ENCODE results near the gene DEFB124. TPM values are rescaled to one million over a fixed set of nuclear protein-coding genes. Genes with fewer than 3 reads are reported as not detected.
"Not testable (repeated sequence)": the region's sequence is repeated elsewhere in the genome, so short reads cannot be mapped to it uniquely, and the experiment has no call there.

The DEFB124 gene
- total and polyA plus RNA-seq, 9 donors: 0.41 to 1.7 (median 1.2) TPM; not detected in 1

DNA sequence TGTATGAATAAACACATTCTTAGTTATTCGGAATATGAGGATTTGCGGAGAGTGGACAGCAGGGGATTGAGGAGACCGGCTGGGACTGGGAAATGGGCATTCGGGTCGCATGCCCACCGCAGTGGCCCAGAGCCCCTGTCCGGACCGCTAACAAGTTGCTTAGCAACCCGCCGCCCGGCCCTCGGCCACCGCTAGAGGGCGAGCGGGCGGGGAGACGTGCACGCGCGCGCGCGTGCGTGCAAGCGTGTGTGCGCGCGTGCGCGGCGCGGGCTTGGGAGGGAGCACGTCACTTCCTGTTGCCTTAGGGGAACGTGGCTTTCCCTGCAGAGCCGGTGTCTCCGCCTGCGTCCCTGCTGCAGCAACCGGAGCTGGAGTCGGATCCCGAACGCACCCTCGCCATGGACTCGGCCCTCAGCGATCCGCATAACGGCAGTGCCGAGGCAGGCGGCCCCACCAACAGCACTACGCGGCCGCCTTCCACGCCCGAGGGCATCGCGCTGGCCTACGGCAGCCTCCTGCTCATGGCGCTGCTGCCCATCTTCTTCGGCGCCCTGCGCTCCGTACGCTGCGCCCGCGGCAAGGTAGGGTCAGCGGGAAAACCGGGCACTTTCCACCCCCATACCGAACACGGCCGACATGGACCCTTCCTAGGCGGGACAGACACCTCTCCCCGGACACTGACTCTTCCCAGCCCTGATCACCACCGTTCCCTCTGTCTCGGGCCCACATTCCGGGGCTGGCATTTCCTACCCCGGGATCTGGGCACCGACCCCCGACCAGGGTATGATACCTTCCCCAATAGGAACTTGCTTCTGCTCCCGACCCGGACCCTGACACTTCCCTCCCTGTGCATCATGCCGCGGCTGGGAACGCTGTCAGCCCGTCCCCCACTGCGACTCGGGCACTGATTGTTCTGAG is 39.5 kb upstream of the DEFB124 start, which contains the start of gene HM13:
Gene HM13 (plus strand): TSS at position 289 of the 918 bp plus-strand sequence. CDS start 110 bp downstream, at position 399.
- H3K27ac ChIP-seq (ENCODE audit: low read length): peak within 1 kb of the TSS; percentile 83
- no peaks in the 10 kb centered on the region for H3K27me3 ChIP-seq (ENCODE audit: control insufficient read depth, insufficient read depth, low read length)
- peaks cover 21% of the 10 kb centered on the region for H3K36me3 ChIP-seq (ENCODE audit: control insufficient read depth, insufficient read depth, low read length)
- H3K4me1 ChIP-seq (ENCODE audit: control insufficient read depth, insufficient read depth, low read length): peaks cover 30% of the 10 kb centered on the region
- peak within 1 kb of the TSS; percentile 96 for H3K4me3 ChIP-seq (ENCODE audit: low read length)
- peak; percentile 96 for DNase-seq
- H3K9me3 ChIP-seq (replicated peaks; ENCODE audit: control insufficient read depth, low read depth, low read length): no peaks in the 10 kb centered on the region
- under 1% methylated on average over 86 of the region's 86 CpGs for WGBS (ENCODE audit: insufficient coverage)

DNA sequence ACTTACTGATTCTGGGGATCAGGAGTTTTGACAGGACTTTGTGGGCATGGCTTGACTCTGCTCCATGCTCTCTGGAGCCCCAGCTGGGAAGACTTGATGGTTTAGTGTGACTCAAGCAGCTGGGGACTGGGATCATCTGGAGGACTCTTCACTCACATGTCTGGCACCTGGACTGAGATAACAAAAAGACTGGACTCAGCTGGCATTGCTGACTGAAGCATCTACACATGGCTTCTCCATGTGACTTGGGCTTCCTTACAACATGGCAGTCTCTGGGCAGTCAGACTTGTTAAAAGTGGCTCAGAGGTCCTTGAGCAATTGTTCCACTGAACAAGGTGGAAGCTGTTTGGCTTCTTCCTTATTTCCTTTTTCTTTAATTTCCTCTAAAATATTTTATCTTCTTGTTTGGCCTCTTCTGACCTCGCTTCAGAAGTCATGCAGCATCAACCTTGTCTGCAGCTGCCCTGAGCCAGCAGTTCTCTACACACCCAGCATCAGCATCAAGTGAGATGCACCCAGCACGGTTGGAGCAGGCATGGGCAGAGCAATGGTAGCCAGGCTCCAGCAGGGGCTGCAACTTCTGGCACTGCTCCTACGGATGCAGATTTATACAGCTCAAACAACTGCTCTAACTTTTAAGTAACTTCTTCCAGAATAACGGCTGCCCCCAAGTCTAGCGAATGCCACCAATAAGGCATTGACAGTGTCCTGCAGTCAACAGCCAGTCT is 33.8 kb upstream of the DEFB124 start:
- H3K9me3 ChIP-seq (replicated peaks; ENCODE audit: control insufficient read depth, low read depth, low read length): peaks cover 6% of the 10 kb centered on the region
- WGBS (ENCODE audit: insufficient coverage): 74% methylated on average over 5 of the region's 5 CpGs

DNA sequence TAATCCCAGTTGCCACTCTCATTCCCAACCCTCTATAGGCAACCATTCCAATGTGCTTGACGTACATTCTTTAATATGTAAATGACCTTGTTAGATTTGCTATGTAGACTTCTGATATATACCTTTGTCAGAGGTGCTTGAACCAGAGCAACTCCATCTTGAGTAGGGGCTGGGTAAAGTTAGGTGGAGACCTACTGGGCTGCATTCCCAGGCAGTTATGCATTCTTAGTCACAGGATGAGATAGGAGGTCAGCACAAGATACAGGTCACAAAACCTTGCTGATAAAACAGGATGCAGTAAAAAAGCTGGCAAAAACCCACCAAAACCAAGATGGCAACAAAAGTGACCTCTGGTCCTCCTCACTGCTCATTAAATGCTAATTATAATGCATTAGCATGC is 31.0 kb upstream of the DEFB124 start:
- no peaks in the 10 kb centered on the region for H3K36me3 ChIP-seq (ENCODE audit: control insufficient read depth, insufficient read depth, low read length)
- no CpG with 5 or more reads among the region's 1 CpG for WGBS (ENCODE audit: insufficient coverage)
- no peaks in the 10 kb centered on the region for H3K27me3 ChIP-seq (ENCODE audit: control insufficient read depth, insufficient read depth, low read length)
- no peak for DNase-seq
- no peak overlapping the region for H3K4me3 ChIP-seq (ENCODE audit: low read length)
- H3K27ac ChIP-seq (ENCODE audit: low read length): no peak overlapping the region
- H3K9me3 ChIP-seq (replicated peaks; ENCODE audit: control insufficient read depth, low read depth, low read length): peaks cover 6% of the 10 kb centered on the region
- peaks cover 4% of the 10 kb centered on the region for H3K4me1 ChIP-seq (ENCODE audit: control insufficient read depth, insufficient read depth, low read length)

More for the DNA sequence above, 33.8 kb upstream of the DEFB124 start:
- Histone ChIP-seq H3K4me3 (ENCODE audit: low read length) (no peak overlapping the region), H3K27me3 (ENCODE audit: control insufficient read depth, insufficient read depth, low read length) (no peaks in the 10 kb centered on the region), H3K4me1 (ENCODE audit: control insufficient read depth, insufficient read depth, low read length) (no peaks in the 10 kb centered on the region), H3K27ac (ENCODE audit: low read length) (no peak overlapping the region), H3K36me3 (ENCODE audit: control insufficient read depth, insufficient read depth, low read length) (no peaks in the 10 kb centered on the region)
- no peak for DNase-seq

DNA sequence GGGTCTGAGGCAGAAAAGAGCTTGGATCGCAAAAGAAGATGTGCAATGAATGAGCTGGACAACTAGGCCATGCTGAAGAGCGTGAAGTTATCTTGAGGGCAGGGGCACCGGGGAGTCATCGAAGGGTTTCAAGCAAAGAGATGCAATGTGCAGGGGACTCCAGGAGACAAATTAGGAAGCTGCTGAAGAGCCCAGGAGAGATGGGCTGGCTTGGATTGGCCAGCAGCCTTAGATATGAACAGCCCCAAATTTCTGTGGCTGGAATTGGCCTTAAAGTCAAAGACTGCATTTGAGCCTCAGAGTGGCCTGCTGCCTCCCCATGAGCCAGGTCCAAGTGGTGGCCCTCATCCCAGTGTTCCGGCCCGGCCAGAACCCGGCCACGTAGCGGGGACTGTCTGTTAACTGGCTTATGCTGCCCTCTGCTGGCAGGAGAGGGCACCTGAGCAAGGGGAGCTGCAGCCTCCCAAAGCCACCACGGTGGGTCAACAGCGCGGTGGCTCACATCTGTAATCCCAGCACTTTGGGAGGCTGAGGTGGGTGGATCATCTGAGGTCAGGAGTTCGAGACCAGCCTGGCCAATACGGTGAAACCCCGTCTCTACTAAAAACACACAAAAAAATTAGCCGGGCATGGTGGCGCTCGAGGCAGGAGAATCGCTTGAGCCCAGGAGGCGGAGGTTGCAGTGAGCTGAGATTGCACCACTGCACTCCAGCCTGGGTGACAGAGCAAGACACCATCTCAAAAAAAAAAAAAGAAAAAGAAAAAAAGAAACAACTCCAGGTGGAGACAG is 28.2 kb upstream of the DEFB124 start:
- not testable (repeated sequence) for H3K9me3 ChIP-seq (replicated peaks; ENCODE audit: control insufficient read depth, low read depth, low read length); H3K4me1 ChIP-seq (ENCODE audit: control insufficient read depth, insufficient read depth, low read length); H3K27me3 ChIP-seq (ENCODE audit: control insufficient read depth, insufficient read depth, low read length); H3K4me3 ChIP-seq (ENCODE audit: low read length); H3K36me3 ChIP-seq (ENCODE audit: control insufficient read depth, insufficient read depth, low read length)
- WGBS (ENCODE audit: insufficient coverage): 29% methylated on average over 16 of the region's 20 CpGs
- peak overlapping the region; percentile 29 for H3K27ac ChIP-seq (ENCODE audit: low read length)
- peak; percentile 92 for DNase-seq

DNA sequence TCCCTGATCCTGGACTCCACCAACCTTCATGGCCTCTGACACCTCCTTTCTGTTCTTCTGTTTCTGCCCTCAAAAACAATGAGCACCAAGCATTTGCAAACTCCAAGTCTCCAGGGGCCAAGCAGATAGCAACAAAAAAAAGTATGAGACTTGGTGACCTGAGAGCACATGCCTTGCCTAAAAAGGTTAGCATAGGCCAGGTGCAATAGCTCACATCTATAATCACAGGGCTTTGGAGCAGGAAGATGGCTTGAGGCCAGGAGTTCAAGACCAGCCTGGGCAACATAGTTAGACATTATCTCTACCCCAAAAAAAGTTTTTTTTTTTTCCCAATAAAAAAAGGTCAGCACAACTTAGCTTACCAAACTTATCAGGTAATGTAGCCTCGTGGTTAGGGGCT is 25.6 kb upstream of the DEFB124 start:
- peaks cover 24% of the 10 kb centered on the region for H3K4me1 ChIP-seq (ENCODE audit: control insufficient read depth, insufficient read depth, low read length)
- no peaks in the 10 kb centered on the region for H3K27me3 ChIP-seq (ENCODE audit: control insufficient read depth, insufficient read depth, low read length)
- H3K27ac ChIP-seq (ENCODE audit: low read length): no peak overlapping the region
- DNase-seq: no peak
- no peaks in the 10 kb centered on the region for H3K9me3 ChIP-seq (replicated peaks; ENCODE audit: control insufficient read depth, low read depth, low read length)
- H3K36me3 ChIP-seq (ENCODE audit: control insufficient read depth, insufficient read depth, low read length): no peaks in the 10 kb centered on the region
- H3K4me3 ChIP-seq (ENCODE audit: low read length): no peak overlapping the region
- 73% methylated on average over 1 of the region's 1 CpG for WGBS (ENCODE audit: insufficient coverage)

DNA sequence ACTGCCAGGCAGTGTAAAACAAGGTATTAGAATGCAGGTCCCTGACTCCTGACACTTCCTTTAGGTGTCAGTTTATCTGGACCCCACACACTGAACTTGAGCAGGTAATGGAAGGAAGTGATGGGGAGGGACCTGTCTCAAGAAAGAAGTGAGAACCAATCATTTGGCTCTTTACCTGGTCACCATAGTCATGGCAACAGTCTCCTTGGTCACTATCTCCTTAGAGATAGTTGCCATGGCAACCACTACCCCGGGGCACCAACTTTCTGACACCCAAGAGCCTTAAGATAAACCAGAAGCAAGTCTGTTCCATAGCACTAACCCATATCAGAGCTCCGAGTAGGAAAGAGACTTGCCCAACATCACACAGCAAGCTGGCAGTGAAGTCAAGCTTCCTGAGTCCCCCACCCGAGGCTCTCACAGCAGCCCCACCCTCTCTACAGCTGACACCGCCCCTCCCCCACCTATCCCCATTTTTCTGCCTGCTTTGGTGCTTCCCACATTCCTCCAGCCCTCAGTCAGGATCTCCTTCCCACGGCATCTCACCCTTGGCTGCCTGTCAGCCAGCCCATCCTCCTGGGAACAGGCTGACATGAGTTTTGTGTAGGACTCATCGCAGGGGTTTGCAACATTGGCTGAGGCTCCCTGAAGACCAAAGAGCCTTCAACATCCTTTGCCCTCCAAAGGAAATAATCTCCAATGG is 23.1 kb upstream of the DEFB124 start:
- no peaks in the 10 kb centered on the region for H3K27me3 ChIP-seq (ENCODE audit: control insufficient read depth, insufficient read depth, low read length)
- no peaks in the 10 kb centered on the region for H3K9me3 ChIP-seq (replicated peaks; ENCODE audit: control insufficient read depth, low read depth, low read length)
- peak; percentile 58 for DNase-seq
- H3K36me3 ChIP-seq (ENCODE audit: control insufficient read depth, insufficient read depth, low read length): no peaks in the 10 kb centered on the region
- peak overlapping the region; percentile 42 for H3K27ac ChIP-seq (ENCODE audit: low read length)
- H3K4me3 ChIP-seq (ENCODE audit: low read length): no peak overlapping the region
- WGBS (ENCODE audit: insufficient coverage): 26% methylated on average over 5 of the region's 6 CpGs
- peaks cover 23% of the 10 kb centered on the region for H3K4me1 ChIP-seq (ENCODE audit: control insufficient read depth, insufficient read depth, low read length)

DNA sequence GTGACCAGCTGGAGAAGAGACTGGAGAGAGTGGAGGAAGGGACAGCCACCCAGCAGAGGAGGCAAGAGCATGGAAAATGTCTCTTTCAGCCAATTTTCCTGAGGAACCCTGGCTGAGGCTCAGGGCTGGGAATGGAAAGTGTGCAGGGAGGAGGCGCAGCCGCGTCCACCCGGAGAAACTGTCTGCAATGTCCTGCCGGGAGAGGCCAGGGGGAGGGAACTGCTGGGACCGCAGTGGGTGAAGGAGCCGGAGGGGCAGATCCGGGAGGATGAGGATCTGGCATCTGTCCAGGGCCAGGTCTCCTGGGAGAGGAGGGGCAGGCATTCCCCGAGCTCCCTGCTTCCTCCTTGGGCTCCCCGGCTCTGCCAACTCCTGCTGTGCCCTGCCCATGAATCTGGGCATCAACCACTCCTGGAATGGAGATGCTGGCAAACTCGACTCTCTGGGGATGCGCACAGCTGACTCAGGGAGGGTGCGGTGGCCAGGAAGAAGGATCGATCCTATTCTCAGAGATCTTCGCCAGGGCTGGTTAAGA is 21.9 kb upstream of the DEFB124 start:
- no peaks in the 10 kb centered on the region for H3K9me3 ChIP-seq (replicated peaks; ENCODE audit: control insufficient read depth, low read depth, low read length)
- H3K27ac ChIP-seq (ENCODE audit: low read length): peak overlapping the region; percentile 90
- peak; percentile 98 for DNase-seq
- H3K4me1 ChIP-seq (ENCODE audit: control insufficient read depth, insufficient read depth, low read length): peaks cover 21% of the 10 kb centered on the region
- no peaks in the 10 kb centered on the region for H3K36me3 ChIP-seq (ENCODE audit: control insufficient read depth, insufficient read depth, low read length)
- H3K4me3 ChIP-seq (ENCODE audit: low read length): no peak overlapping the region
- 30% methylated on average over 12 of the region's 15 CpGs for WGBS (ENCODE audit: insufficient coverage)
- no peaks in the 10 kb centered on the region for H3K27me3 ChIP-seq (ENCODE audit: control insufficient read depth, insufficient read depth, low read length)

DNA sequence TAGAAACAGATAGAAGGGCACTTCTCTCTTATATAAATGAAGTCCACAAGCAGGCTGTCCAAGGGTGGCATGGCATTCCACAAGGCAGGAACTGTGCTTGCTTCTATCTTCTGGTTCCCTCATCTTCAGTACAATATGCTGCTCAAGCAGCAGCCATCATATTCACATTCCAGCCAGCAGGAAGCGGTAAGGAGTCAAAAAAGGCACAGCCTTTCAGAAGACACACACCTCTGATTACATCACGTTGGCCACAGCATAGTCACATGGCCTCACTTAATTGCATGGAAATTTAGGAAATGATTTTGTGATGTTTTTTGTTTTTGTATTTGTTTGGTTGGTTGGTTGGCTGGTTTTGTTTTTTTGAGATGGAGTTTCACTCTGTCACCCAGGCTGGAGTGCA is 19.2 kb upstream of the DEFB124 start:
- Histone ChIP-seq H3K9me3 (replicated peaks; ENCODE audit: control insufficient read depth, low read depth, low read length) (no peaks in the 10 kb centered on the region), H3K27ac (ENCODE audit: low read length) (no peak overlapping the region)
- WGBS (ENCODE audit: insufficient coverage): no CpG with 5 or more reads among the region's 2 CpGs

DNA sequence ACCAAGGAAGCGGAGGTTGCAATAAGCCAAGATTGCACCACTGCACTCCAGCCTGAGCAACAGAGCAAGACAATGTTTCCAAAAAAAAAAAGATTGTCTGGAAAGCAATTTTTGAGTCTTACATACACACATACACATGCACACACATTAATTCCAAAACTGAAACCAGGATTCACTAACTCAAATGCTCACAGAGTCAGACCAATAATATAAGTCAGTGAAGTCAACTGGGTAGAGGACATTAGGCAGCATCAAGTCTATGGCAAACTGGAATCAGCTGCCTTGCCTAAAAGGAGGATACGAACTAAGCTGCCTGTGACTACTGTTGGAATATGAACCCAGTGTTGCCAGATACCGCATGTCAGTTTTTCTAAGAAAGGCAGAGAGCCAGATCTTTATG is 15.8 kb upstream of the DEFB124 start:
- Histone ChIP-seq H3K27ac (ENCODE audit: low read length) (no peak overlapping the region), H3K4me1 (ENCODE audit: control insufficient read depth, insufficient read depth, low read length) (peaks cover 8% of the 10 kb centered on the region), H3K36me3 (ENCODE audit: control insufficient read depth, insufficient read depth, low read length) (no peaks in the 10 kb centered on the region), H3K4me3 (ENCODE audit: low read length) (no peak overlapping the region), H3K9me3 (replicated peaks; ENCODE audit: control insufficient read depth, low read depth, low read length) (no peaks in the 10 kb centered on the region), H3K27me3 (ENCODE audit: control insufficient read depth, insufficient read depth, low read length) (peaks cover 3% of the 10 kb centered on the region)
- 71% methylated on average over 1 of the region's 3 CpGs for WGBS (ENCODE audit: insufficient coverage)
- DNase-seq: no peak

More for the DNA sequence above, 19.2 kb upstream of the DEFB124 start:
- H3K4me3 ChIP-seq (ENCODE audit: low read length): no peak overlapping the region
- DNase-seq: no peak
- peaks cover 21% of the 10 kb centered on the region for H3K4me1 ChIP-seq (ENCODE audit: control insufficient read depth, insufficient read depth, low read length)
- H3K27me3 ChIP-seq (ENCODE audit: control insufficient read depth, insufficient read depth, low read length): no peaks in the 10 kb centered on the region
- no peaks in the 10 kb centered on the region for H3K36me3 ChIP-seq (ENCODE audit: control insufficient read depth, insufficient read depth, low read length)
